Measurements from ENCODE around the gene PCDHA11. TPM values are rescaled to one million over a fixed set of nuclear protein-coding genes. Genes with fewer than 3 reads are reported as not detected.
A peak's percentile ranks its signal among the peaks of the same experiment; 100 is the strongest.
"Not testable (repeated sequence)": the region's sequence is repeated elsewhere in the genome, so short reads cannot be mapped to it uniquely, and the experiment has no call there.

PCDHA11 gene
- total RNA-seq: 1 to 10 TPM in 1 of 5 donors, under 1 TPM in 1, not detected in 3; 0.45 to 1.1 TPM
- under 1 TPM in 2 of 3 donors, not detected in 1; 0.03 to 0.19 TPM for polyA plus RNA-seq
- long read RNA-seq, donor 1: 0 reads
- long read RNA-seq, donor 2: 0 reads
- long read RNA-seq, donor 3: 0 reads
- long read RNA-seq, donor 4: 0 reads
- long read RNA-seq, donor 5: 0 reads
- long read RNA-seq, donor 6, partial matches to known transcripts: 0 of 2 reads
- long read RNA-seq, donor 6, other reads (novel, unspliced or antisense): 0 of 2 reads
- long read RNA-seq, donor 7, full-length matches to known transcripts: 1 of 1 reads
- long read RNA-seq, donor 7, partial matches to known transcripts: 0 of 1 reads
- long read RNA-seq, donor 7, other reads (novel, unspliced or antisense): 0 of 1 reads
- long read RNA-seq, donor 8, partial matches to known transcripts: 0 of 1 reads
- long read RNA-seq, donor 8, other reads (novel, unspliced or antisense): 0 of 1 reads
- long read RNA-seq, donor 9: 0 reads
- long read RNA-seq, donor 10: 0 reads

- Histone ChIP-seq H3K36me3 (no peaks in the 10 kb centered on the region), H3K4me3 (no peak within 1 kb of the TSS), H3K27ac (no peak within 1 kb of the TSS), H3K9me3 (peaks cover 6 to 52% (median 39%) of the 10 kb centered on the region in 4 donors), H3K27me3 (peaks cover 0 to 39% (median 5%) of the 10 kb centered on the region in 3 donors), H3K4me1 (no peaks in the 10 kb centered on the region)
- no peak for TF ChIP-seq POLR2A (IDR thresholded peaks at IDR 0.05)
- intact Hi-C loops (cut with DNase I; ENCODE audit: low total_unique reads): no loop called here
- WGBS, 5 donors: 15 to 28% (median 17%) methylated on average over 39 to 41 of the region's 41 CpGs
- DNase-seq: peak in 1 of 2 donors; percentile 16
These were observed at the start of gene PCDHA11 for GRCh38 chr5:140868721-140869554. Gene PCDHA11 (plus strand): TSS chr5:140868957. CDS start chr5:140869104, 147 bp downstream.

- H3K36me3 ChIP-seq: no peaks in the 10 kb centered on the region
- intact Hi-C loops (cut with DNase I; ENCODE audit: low total_unique reads): no loop called here
- DNase-seq: peak in 1 of 2 donors; percentile 14
- TF ChIP-seq EP300 (IDR thresholded peaks at IDR 0.05): no peak
- peak in 2 of 7 experiments; percentile 8 to 18 for TF ChIP-seq CTCF (IDR thresholded peaks at IDR 0.05)
- peak within 1 kb of the TSS in 2 of 4 donors; percentile 6 to 19 for H3K4me3 ChIP-seq
- H3K4me1 ChIP-seq: no peaks in the 10 kb centered on the region
- H3K27ac ChIP-seq: no peak within 1 kb of the TSS
- H3K9me3 ChIP-seq: peaks cover 0 to 55% (median 48%) of the 10 kb centered on the region in 4 donors
- peaks cover 0 to 33% (median 0%) of the 10 kb centered on the region in 3 donors for H3K27me3 ChIP-seq
- 27 to 38% (median 30%) methylated on average over 38 to 39 of the region's 39 CpGs for WGBS, 5 donors
These were observed 47.1 kb upstream of the PCDHA11 start, which contains the start of gene PCDHA5 for GRCh38 chr5:140821375-140822280. Gene PCDHA5 (plus strand): TSS chr5:140821613.

GRCh38 chr5:140822281-140822629 is 46.5 kb upstream of the PCDHA11 start:
- peaks cover 0 to 53% (median 45%) of the 10 kb centered on the region in 4 donors for H3K9me3 ChIP-seq
- WGBS, 5 donors: 24 to 29% (median 25%) methylated on average over 6 of the region's 6 CpGs
- no peaks in the 10 kb centered on the region for H3K4me1 ChIP-seq
- no peak overlapping the region for H3K27ac ChIP-seq
- H3K4me3 ChIP-seq: no peak overlapping the region
- no peak for DNase-seq
- TF ChIP-seq EP300 (IDR thresholded peaks at IDR 0.05): no peak
- no peak for TF ChIP-seq POLR2A (IDR thresholded peaks at IDR 0.05)
- no peak for TF ChIP-seq CTCF (IDR thresholded peaks at IDR 0.05)
- TF ChIP-seq POLR2AphosphoS5 (IDR thresholded peaks at IDR 0.05): no peak
- H3K27me3 ChIP-seq: peaks cover 0 to 36% (median 0%) of the 10 kb centered on the region in 3 donors
- no peaks in the 10 kb centered on the region for H3K36me3 ChIP-seq
- intact Hi-C loops (cut with DNase I; ENCODE audit: low total_unique reads): no loop called here

- 51 to 79% (median 60%) methylated on average over 16 to 48 of the region's 48 CpGs for WGBS, 5 donors
- H3K27ac ChIP-seq; intact Hi-C loops (cut with DNase I; ENCODE audit: low total_unique reads); H3K36me3 ChIP-seq; DNase-seq; H3K4me1 ChIP-seq; H3K4me3 ChIP-seq: not testable (repeated sequence)
- peaks cover 2 to 56% (median 52%) of the 10 kb centered on the region in 4 donors for H3K9me3 ChIP-seq
- H3K27me3 ChIP-seq: peaks cover 0 to 43% (median 6%) of the 10 kb centered on the region in 3 donors
These were observed 45.8 kb upstream of the PCDHA11 start for GRCh38 chr5:140822969-140823368.
